ENCODE data around the gene ZNF646. TPM values are rescaled to one million over a fixed set of nuclear protein-coding genes. Genes with fewer than 3 reads are reported as not detected.

Gene ZNF646
- polyA plus RNA-seq, 1 donor from 2014 or later, result 8.5 TPM

DNA sequence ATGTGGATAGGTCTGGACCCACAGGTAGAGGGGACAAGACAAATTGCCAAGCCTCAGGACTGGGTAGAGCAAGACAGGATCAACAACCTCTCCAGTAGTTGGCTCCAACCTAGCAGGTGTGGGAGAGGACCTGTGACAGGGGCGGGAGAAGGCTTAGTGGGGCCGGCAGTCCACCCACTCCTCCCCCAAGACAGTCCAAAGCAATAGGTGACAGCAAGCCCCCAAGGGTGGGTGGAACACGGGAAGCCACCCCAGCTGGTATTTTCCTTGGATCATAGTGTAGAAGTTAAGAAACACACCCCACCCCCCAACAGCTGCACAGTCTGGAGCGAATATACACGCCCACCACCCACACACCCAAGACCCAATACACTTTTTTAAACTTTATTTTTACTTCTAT, 45.0 kb upstream of the ZNF646 start:
- Histone ChIP-seq H3K9me3 (ENCODE audit: low read length) (no peaks in the 10 kb centered on the region), H3K36me3 (ENCODE audit: insufficient read depth, low read length) (no peaks in the 10 kb centered on the region), H3F3A (ENCODE audit: insufficient read depth, low read length, poor library complexity, severe bottlenecking) (no peaks in the 10 kb centered on the region), H3K27me3 (ENCODE audit: insufficient read depth, low read depth, low read length) (no peaks in the 10 kb centered on the region), H3K27ac (ENCODE audit: low read length) (no peak overlapping the region), H3K9ac (ENCODE audit: low read length) (no peak overlapping the region), H3K79me2 (replicated peaks; ENCODE audit: insufficient read depth, low read length) (no peaks in the 10 kb centered on the region), H3K4me3 (ENCODE audit: low read length) (no peak overlapping the region), H4K20me1 (ENCODE audit: insufficient read depth) (no peaks in the 10 kb centered on the region), H3K4me2 (ENCODE audit: low read length) (no peak overlapping the region), H3K9me2 (ENCODE audit: insufficient read depth, low read length) (no peaks in the 10 kb centered on the region), H2AFZ (ENCODE audit: low read depth, low read length) (no peak overlapping the region)
- no peak for TF ChIP-seq POLR2AphosphoS5 (IDR thresholded peaks at IDR 0.05)
- no peak for TF ChIP-seq EP300 (conservative IDR thresholded peaks at IDR 0.05; ENCODE audit: poor library complexity, severe bottlenecking)

DNA sequence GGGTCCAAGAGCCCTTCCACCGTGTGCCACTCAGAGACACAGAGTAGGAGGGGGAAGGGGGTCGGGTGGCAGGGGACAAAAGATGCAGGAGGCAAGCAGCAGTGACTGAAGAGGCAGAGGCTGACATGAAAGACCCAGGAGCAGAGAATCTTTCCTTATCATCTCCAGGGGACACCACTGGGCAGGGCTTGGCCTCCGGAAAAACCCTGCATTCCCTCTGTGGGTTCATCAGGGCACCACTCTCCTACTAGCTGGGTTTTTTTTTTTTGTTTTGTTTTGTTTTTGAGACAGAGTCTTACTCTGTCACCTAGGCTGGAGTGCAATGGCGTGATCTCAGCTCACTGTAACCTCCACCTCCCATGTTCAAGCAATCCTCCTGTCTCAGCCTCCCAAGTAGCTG, 42.9 kb upstream of the ZNF646 start:
- TF ChIP-seq MXI1 (conservative IDR thresholded peaks at IDR 0.05; ENCODE audit: poor library complexity, severe bottlenecking) (no peak), TAF1 (IDR thresholded peaks at IDR 0.05; ENCODE audit: low read depth) (no peak), SMC3 (conservative IDR thresholded peaks at IDR 0.05; ENCODE audit: poor library complexity) (no peak), POLR2AphosphoS5 (IDR thresholded peaks at IDR 0.05) (no peak), RAD21 (conservative IDR thresholded peaks at IDR 0.05) (no peak), EZH2 (IDR thresholded peaks at IDR 0.05; ENCODE audit: borderline replicate concordance, insufficient read depth, low read length, poor library complexity, severe bottlenecking) (no peak), EP300 (conservative IDR thresholded peaks at IDR 0.05; ENCODE audit: poor library complexity, severe bottlenecking) (no peak)
- TF ChIP-seq, protein P1, sequence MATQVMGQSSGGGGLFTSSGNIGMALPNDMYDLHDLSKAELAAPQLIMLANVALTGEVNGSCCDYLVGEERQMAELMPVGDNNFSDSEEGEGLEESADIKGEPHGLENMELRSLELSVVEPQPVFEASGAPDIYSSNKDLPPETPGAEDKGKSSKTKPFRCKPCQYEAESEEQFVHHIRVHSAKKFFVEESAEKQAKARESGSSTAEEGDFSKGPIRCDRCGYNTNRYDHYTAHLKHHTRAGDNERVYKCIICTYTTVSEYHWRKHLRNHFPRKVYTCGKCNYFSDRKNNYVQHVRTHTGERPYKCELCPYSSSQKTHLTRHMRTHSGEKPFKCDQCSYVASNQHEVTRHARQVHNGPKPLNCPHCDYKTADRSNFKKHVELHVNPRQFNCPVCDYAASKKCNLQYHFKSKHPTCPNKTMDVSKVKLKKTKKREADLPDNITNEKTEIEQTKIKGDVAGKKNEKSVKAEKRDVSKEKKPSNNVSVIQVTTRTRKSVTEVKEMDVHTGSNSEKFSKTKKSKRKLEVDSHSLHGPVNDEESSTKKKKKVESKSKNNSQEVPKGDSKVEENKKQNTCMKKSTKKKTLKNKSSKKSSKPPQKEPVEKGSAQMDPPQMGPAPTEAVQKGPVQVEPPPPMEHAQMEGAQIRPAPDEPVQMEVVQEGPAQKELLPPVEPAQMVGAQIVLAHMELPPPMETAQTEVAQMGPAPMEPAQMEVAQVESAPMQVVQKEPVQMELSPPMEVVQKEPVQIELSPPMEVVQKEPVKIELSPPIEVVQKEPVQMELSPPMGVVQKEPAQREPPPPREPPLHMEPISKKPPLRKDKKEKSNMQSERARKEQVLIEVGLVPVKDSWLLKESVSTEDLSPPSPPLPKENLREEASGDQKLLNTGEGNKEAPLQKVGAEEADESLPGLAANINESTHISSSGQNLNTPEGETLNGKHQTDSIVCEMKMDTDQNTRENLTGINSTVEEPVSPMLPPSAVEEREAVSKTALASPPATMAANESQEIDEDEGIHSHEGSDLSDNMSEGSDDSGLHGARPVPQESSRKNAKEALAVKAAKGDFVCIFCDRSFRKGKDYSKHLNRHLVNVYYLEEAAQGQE (IDR thresholded peaks at IDR 0.05; ENCODE audit: borderline replicate concordance), result no peak
- TF ChIP-seq, protein P2, sequence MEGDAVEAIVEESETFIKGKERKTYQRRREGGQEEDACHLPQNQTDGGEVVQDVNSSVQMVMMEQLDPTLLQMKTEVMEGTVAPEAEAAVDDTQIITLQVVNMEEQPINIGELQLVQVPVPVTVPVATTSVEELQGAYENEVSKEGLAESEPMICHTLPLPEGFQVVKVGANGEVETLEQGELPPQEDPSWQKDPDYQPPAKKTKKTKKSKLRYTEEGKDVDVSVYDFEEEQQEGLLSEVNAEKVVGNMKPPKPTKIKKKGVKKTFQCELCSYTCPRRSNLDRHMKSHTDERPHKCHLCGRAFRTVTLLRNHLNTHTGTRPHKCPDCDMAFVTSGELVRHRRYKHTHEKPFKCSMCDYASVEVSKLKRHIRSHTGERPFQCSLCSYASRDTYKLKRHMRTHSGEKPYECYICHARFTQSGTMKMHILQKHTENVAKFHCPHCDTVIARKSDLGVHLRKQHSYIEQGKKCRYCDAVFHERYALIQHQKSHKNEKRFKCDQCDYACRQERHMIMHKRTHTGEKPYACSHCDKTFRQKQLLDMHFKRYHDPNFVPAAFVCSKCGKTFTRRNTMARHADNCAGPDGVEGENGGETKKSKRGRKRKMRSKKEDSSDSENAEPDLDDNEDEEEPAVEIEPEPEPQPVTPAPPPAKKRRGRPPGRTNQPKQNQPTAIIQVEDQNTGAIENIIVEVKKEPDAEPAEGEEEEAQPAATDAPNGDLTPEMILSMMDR (IDR thresholded peaks at IDR 0.05; ENCODE audit: poor library complexity, severe bottlenecking), result no peak
- Histone ChIP-seq H3K27me3 (ENCODE audit: insufficient read depth, low read depth, low read length) (no peaks in the 10 kb centered on the region), H4K20me1 (ENCODE audit: insufficient read depth) (no peaks in the 10 kb centered on the region), H3K27ac (ENCODE audit: low read length) (no peak overlapping the region), H2AFZ (ENCODE audit: low read depth, low read length) (no peak overlapping the region), H3K4me3 (ENCODE audit: low read length) (no peak overlapping the region), H3K9me3 (ENCODE audit: low read length) (no peaks in the 10 kb centered on the region), H3K4me2 (ENCODE audit: low read length) (no peak overlapping the region), H3K36me3 (ENCODE audit: insufficient read depth, low read length) (no peaks in the 10 kb centered on the region), H3K9me2 (ENCODE audit: insufficient read depth, low read length) (no peaks in the 10 kb centered on the region), H3K9ac (ENCODE audit: low read length) (no peak overlapping the region), H3F3A (ENCODE audit: insufficient read depth, low read length, poor library complexity, severe bottlenecking) (no peaks in the 10 kb centered on the region), H3K79me2 (replicated peaks; ENCODE audit: insufficient read depth, low read length) (peaks cover 6% of the 10 kb centered on the region)
